Peyer's patch (tissue), 4 donors: ENCODE measurements around the gene FTO.

Experiments used
- POLR2A ChIP-seq, 2 donors: fragments of 450-650 bp; IDR thresholded peaks; one replicate each; pipeline ENCODE4 v1.5.1; 2017; ENCODE audit warnings: antibody characterized with exemption in 2 of 2, mild to moderate bottlenecking in 2 of 2, moderate library complexity in 2 of 2
- TF ChIP-seq, protein P1 (sequence below), 6 experiments: fragments of 450-650 bp in 4 of 6; fragments of 200-600 bp in 2 of 6; sonication (generic) in 1 of 6; IDR thresholded peaks; one replicate each; pipeline ENCODE4 v1.5.1; 2017 to 2019; ENCODE audit warnings: antibody characterized with exemption in 6 of 6, mild to moderate bottlenecking in 3 of 6, moderate library complexity in 1 of 6

DNA sequence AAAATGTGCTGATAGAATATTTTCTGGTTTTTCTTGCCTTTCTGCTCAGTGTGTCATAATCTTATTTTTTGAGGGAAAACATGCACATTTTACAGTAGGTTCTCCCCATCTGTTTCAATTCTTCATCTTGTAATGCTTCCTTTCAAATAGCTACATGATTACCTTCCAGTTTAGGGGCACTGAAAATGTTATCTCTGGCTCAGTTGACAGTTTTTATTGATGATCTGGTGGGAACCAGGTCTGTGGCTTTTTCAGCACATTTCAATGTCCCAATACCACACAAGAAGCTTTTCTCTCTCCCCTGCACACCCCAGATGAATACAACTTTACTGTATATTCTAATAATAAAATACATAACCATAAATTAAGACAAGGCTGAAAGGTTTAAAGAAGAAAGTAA is 36.5 kb downstream of the FTO start:
- no peak for TF ChIP-seq POLR2A (IDR thresholded peaks at IDR 0.05)
- TF ChIP-seq, protein P1, sequence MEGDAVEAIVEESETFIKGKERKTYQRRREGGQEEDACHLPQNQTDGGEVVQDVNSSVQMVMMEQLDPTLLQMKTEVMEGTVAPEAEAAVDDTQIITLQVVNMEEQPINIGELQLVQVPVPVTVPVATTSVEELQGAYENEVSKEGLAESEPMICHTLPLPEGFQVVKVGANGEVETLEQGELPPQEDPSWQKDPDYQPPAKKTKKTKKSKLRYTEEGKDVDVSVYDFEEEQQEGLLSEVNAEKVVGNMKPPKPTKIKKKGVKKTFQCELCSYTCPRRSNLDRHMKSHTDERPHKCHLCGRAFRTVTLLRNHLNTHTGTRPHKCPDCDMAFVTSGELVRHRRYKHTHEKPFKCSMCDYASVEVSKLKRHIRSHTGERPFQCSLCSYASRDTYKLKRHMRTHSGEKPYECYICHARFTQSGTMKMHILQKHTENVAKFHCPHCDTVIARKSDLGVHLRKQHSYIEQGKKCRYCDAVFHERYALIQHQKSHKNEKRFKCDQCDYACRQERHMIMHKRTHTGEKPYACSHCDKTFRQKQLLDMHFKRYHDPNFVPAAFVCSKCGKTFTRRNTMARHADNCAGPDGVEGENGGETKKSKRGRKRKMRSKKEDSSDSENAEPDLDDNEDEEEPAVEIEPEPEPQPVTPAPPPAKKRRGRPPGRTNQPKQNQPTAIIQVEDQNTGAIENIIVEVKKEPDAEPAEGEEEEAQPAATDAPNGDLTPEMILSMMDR (IDR thresholded peaks at IDR 0.05), result no peak
